Neutrophil (primary cell): ENCODE data around the gene PCDH10.

Source experiments
- H3K27ac ChIP-seq: fragments of 200-600 bp; sonication (generic); 2 replicates; pipeline ENCODE4 v1.5.1; 2016; ENCODE audit warnings: mild to moderate bottlenecking, moderate library complexity
- H3K27me3 ChIP-seq: fragments of 200-600 bp; sonication (generic); 2 replicates; pipeline ENCODE4 v1.6.0; 2016; ENCODE audit warnings: mild to moderate bottlenecking
- H3K36me3 ChIP-seq: fragments of 200-600 bp; sonication (generic); 2 replicates; pipeline ENCODE4 v1.5.1; 2017
- H3K4me1 ChIP-seq, 2 experiments: fragments of 200-600 bp in 1 of 2; sonication (generic) in 1 of 2; 1 replicate in 1 of 2; 2 replicates in 1 of 2; pipeline versions ENCODE4 v1.5.1 to v1.6.1; 2013 to 2016; ENCODE audit warnings: low read depth in 1 of 2, low read length in 1 of 2, mild to moderate bottlenecking in 1 of 2, moderate library complexity in 1 of 2; ENCODE audit not compliant: control insufficient read depth in 1 of 2, insufficient read depth in 1 of 2
- H3K4me3 ChIP-seq, 2 experiments: fragments of 200-600 bp in 1 of 2; sonication (generic) in 1 of 2; 1 replicate in 1 of 2; 2 replicates in 1 of 2; pipeline ENCODE4 v1.5.1; 2013 to 2016; ENCODE audit warnings: low read depth in 1 of 2, low read length in 1 of 2, mild to moderate bottlenecking in 1 of 2, moderate library complexity in 1 of 2
- H3K9me3 ChIP-seq: fragments of 200-600 bp; sonication (generic); 2 replicates; pipeline ENCODE4 v1.5.1; 2016
- CTCF ChIP-seq: fragments of 200-600 bp; sonication (generic); IDR thresholded peaks from 2 replicates; pipeline ENCODE4 v1.5.1; 2016; ENCODE audit warnings: antibody characterized with exemption

Gene PCDH10

GRCh38 chr4:133147921-133148689, 989 bp upstream of the PCDH10 start:
- no peaks in the 10 kb centered on the region for H3K9me3 ChIP-seq
- peaks cover 100% of the 10 kb centered on the region for H3K27me3 ChIP-seq

GRCh38 chr4:133149364-133149695, 236 bp downstream of the PCDH10 start:
- no peak for TF ChIP-seq CTCF
- Histone ChIP-seq H3K27me3 (peaks cover 100% of the 10 kb centered on the region), H3K9me3 (no peaks in the 10 kb centered on the region), H3K36me3 (no peaks in the 10 kb centered on the region), H3K4me3 (peak overlapping the region in 1 of 2 experiments; percentile 10), H3K4me1 (peaks cover 0 to 5% of the 10 kb centered on the region in 2 experiments), H3K27ac (no peak overlapping the region)

More at GRCh38 chr4:133147921-133148689, 989 bp upstream of the PCDH10 start:
- H3K4me1 ChIP-seq: peaks cover 0 to 5% of the 10 kb centered on the region in 2 experiments
- H3K4me3 ChIP-seq: no peak overlapping the region
- H3K27ac ChIP-seq: no peak overlapping the region
- TF ChIP-seq CTCF: no peak
- no peaks in the 10 kb centered on the region for H3K36me3 ChIP-seq

- Histone ChIP-seq H3K36me3 (no peaks in the 10 kb centered on the region), H3K4me3 (no peak overlapping the region), H3K4me1 (peaks cover 0 to 5% of the 10 kb centered on the region in 2 experiments), H3K9me3 (no peaks in the 10 kb centered on the region), H3K27ac (no peak overlapping the region), H3K27me3 (peaks cover 100% of the 10 kb centered on the region)
- TF ChIP-seq CTCF: no peak
Observed at GRCh38 chr4:133149932-133150471, 908 bp downstream of the PCDH10 start.

GRCh38 chr4:133150486-133151340, 1.6 kb downstream of the PCDH10 start:
- H3K36me3 ChIP-seq: no peaks in the 10 kb centered on the region
- H3K27ac ChIP-seq: no peak overlapping the region
- no peak overlapping the region for H3K4me3 ChIP-seq
- H3K4me1 ChIP-seq: peaks cover 0 to 5% of the 10 kb centered on the region in 2 experiments
- H3K9me3 ChIP-seq: no peaks in the 10 kb centered on the region
- H3K27me3 ChIP-seq: peaks cover 98% of the 10 kb centered on the region
- no peak for TF ChIP-seq CTCF

GRCh38 chr4:133151341-133151690, 2.2 kb downstream of the PCDH10 start:
- TF ChIP-seq CTCF: no peak
- peaks cover 0 to 5% of the 10 kb centered on the region in 2 experiments for H3K4me1 ChIP-seq
- H3K27ac ChIP-seq: no peak overlapping the region
- no peak overlapping the region for H3K4me3 ChIP-seq
- no peaks in the 10 kb centered on the region for H3K9me3 ChIP-seq
- H3K27me3 ChIP-seq: peaks cover 92% of the 10 kb centered on the region
- no peaks in the 10 kb centered on the region for H3K36me3 ChIP-seq
